IPS-11a (cell line): ENCODE measurements around the gene SLC35A3.
"Not testable (repeated sequence)": the region's sequence is repeated elsewhere in the genome, so short reads cannot be mapped to it uniquely, and the experiment has no call there.

Source experiments
- H3K4me3 ChIP-seq: one replicate; pipeline ENCODE4 v1.5.1; 2013; ENCODE audit warnings: low read depth, low read length, control low read depth

SLC35A3 gene

DNA sequence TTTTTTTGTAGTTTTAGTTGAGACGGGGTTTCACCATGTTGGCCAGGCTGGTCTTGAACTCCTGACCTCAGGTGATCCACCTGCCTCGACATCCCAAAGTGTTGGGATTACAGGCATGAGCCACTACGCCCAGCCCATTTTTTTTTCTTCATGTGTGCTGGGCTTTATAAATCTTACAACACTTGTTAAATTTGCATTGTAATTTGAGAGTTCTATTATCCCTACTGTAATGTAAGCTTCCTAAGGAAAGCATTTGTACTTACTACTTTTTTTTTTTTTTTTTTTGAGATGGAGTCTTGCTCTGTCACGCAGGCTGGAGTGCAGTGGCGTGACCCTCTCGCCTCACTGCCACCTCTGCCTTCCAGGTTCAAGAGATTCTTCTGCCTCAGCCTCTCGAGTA, 2.3 kb downstream of the SLC35A3 start:
- H3K4me3 ChIP-seq: not testable (repeated sequence)

DNA sequence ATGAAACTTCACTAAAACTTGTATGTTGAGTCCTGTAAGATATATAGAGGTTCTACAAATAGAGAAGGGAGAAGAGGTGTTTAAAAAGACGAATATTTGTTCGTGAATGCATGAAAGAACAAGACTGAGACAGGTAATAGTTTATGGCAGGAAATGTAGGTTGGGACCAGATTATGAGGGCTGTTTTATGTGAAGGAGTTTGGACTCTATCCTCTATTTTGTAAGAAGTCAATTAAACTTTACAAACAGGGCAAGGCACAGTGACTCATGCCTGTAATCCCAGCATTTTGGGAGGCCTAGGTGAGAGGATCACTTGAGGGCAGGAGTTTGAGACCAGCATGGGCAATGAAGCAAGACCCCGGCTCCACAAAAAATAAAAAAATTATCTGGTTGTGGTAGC, 5.7 kb downstream of the SLC35A3 start:
- no peak overlapping the region for H3K4me3 ChIP-seq

DNA sequence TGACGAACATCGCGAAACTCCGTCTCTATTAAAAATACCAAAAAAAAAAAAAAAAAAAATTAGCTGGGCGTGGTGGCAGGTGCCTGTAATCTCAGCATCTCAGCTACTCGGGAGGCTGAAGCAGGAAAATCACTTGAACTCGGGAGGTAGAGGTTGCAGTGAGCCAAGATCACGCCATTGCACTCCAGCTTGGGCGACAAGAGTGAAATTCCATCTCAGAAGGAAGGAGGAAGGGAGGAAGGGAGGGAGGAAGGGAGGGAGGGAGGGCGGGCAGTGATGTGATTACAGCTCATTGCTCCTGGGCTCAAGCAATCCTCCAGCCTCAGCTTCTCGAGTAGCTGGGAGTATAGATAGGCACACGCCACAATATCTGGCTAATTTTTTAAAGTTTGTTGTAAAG, 7.5 kb downstream of the SLC35A3 start:
- not testable (repeated sequence) for H3K4me3 ChIP-seq

DNA sequence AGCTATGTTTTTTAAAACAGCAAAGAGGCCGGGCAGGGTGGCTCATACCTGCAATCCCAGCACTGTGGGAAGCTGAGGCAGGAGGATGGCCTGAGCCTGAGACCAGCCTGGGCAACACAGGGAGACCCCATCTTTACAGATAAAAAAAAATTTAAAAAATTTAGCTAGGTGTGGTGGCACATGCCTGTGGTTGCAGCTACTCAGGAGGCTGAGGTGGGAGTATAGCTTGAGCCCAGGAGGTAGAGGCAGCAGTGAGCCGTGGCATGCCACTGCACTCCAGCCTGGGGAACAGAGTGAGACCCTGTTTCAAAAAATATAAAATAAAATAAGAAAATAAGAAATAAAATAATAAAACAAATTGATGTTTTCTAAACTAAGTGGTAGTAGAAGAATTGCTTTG, 8.4 kb downstream of the SLC35A3 start:
- no peak overlapping the region for H3K4me3 ChIP-seq

DNA sequence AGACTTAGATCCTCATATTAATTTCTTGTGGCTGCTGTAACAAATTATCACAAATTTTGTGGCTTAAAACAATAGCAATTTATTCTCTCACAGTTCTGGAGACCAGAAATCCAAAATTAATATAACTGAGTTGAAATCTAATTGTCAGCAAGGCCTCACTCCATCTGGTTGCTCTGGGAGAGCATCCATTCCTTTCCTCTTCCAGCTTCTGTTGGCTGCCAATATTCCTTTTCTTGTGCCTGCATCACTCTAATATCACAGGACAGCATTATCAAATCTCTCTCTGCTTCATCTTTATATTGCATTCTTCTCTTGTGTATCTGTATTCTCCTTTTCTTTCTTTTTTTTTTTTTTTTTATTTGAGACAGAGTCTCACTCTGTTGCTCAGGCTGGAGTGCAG, 9.3 kb downstream of the SLC35A3 start:
- no peak overlapping the region for H3K4me3 ChIP-seq

DNA sequence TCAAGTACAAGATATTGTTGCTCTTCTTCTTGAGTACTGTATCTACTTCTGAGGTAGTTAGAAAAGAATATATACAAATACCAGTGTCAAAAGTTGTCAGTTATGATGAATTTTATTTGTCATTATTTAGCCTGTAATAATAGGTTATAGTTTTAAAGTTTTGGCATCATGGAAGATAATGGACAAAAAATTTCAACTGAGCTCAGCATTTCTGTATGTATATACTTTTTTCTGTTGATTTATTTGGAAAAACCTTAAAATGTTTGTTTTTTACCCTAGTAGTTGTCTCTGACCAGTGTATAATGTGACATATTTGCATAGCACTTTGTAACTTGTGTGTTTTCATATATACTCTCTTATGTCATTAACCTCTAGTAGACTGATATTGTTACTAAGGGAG, 11.1 kb downstream of the SLC35A3 start:
- H3K4me3 ChIP-seq: no peak overlapping the region

DNA sequence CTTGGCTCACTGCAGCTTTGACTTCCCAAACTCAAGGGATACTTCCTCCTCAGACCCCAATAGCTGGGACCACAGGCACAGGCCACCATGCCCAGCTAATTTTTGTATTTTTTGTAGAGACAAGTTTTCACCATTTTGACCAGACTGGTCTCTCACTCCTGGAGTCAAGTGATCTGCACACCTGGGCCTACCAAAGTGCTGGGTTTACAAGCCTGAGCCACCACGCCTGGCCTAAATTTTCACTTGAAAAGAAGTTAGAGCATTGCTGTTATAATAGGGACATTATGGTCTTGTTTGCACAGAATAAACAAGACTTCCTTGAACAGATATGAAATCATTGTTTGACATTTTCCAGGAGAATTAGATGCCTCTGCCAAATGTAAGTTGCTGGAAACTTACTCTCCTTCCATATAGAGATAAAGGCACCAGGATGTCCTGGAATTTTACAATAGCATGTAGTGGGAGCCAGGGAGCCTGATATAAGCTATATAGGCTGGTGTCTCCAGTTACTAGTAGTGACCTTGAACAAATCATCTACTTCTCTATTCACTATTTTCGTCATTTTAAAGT, 16.9 kb downstream of the SLC35A3 start:
- no peak overlapping the region for H3K4me3 ChIP-seq

DNA sequence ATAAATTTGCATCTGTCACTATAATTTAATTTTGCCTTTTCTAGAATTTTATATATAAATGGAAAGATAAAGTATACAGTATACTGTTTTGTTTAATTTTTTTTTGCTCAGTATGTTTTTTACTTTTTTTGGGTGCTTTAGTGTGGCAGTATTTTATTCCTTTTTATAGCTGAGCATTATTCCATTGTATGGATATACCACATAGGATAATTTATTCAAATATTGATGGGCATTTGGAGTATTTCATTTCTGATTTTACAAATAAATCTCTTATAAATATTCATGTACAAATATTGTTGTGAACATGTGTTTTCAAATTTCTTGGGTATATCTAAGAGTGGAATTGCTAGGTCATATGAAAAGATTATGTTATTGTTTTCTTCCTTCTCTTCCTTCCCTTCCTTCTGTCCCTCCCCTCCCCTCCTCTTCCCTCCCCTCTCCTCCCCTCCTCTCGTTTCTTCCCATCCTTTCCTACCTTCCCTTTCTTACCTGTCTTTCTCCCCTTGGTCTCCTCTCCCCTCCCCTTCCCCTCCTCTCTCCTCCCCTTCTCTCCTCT, 18.5 kb downstream of the SLC35A3 start:
- no peak overlapping the region for H3K4me3 ChIP-seq

DNA sequence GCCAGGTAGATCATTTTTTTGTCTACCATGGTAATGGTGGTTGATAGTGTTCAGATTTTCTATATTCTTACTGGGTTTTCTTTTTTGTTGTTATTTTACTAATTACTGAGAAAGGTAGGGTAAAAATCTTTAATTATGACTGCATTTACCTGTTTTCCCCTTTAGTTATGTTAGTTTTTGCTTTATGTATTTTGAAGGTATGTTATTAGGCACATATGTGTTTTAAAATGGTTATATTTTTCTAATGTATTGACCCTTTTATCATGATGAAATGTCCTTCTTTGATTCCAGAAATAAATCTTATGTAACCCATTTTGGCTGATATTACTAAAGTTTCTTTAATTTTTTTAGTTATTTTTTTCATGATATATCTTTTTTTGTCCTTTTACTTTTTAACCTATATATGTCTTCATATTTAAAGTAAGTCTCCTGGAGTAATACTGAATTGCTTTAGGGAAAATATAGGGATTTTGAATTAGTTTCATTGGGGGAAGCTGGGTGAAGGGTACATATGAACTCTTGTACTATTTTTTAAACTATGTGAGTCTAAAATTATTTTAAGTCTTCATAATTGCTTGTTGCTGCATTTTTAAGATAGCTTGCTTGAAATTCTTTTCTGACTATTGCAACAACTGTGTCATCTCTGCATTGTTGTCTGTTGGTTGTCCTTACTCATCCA, 22.4 kb downstream of the SLC35A3 start:
- no peak overlapping the region for H3K4me3 ChIP-seq

DNA sequence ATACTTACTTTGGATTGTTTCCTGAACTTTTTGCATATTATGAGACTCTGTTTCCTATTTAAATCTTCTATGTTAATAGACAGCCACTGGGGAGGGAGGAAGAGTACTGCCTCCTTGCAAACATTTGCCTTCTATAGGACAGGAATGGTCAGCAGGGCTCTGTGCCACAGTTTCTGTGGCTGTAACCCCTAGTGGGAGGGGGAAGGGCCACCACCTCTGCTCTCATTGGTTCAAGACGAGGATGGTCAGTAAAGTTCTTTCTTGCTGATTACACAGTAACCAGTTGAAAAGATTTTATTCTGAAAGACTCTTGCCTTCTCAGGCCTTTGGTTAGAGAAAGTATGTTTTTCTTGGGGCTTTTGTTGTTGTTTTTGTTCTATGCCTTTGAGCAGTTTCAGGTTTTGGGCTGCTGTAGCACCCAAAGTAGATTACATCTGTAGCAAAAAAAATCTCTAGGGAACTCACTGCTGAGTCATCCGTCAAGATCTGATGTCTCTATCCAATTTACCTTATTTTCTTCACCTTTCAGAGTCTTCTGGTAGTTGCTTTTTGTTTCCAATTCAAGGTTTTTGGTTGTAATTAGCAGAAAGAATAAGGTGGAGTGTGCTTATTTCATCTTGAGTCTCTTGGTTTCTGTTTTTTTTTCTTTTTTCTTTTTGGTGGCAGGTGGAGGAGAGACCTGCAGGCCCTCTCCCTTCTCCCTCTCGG, 23.1 kb downstream of the SLC35A3 start:
- no peak overlapping the region for H3K4me3 ChIP-seq

DNA sequence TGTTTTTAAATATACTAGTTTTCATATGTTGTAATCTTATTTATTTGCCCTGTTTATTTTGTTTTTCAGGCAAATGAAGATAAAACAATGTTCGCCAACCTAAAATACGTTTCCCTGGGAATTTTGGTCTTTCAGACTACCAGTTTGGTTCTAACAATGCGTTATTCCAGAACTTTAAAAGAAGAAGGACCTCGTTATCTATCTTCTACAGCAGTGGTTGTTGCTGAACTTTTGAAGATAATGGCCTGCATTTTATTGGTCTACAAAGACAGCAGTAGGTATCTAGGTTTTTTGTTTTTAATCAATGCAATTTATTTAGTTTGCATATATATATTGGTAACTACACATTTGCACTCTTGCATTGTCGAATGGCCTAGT, 23.7 kb downstream of the SLC35A3 start:
- H3K4me3 ChIP-seq: no peak overlapping the region

DNA sequence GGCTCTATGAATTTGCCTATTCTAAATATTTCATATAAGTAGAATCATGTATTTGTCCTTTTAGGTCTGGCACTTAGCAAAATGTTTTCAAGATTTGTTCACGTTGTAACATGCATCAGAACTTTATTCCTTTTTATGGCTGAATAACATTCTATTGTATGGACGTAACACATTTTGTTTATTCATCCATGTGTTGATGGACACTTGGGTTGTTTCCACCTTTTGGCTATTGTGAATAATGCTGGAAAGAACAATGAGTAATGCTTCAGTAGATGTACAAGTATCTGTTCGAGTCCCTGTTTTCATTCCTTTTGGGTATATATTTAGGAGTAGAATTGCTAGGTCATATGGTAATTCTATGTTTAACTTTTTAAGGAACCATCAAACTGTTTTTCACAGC, 24.7 kb downstream of the SLC35A3 start:
- H3K4me3 ChIP-seq: no peak overlapping the region

DNA sequence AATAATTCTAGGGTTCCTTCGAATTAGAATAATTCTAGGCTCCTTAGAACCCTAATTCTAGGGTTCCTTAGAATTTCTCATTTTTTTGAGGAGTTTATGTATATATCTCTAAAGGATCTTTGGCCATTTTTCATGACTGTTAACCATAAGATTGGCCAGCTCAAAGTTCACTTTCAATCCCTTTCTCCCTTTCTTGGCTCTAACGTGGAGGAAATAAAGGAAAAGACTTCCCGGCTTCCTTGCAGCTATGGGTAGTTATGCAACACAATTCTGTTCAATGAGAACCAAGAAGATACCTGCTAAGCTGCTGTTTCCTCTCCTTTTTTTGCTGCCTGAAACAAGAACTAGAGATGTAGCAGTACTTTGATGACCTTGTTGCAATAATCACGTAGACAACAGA, 27.2 kb downstream of the SLC35A3 start:
- no peak overlapping the region for H3K4me3 ChIP-seq

DNA sequence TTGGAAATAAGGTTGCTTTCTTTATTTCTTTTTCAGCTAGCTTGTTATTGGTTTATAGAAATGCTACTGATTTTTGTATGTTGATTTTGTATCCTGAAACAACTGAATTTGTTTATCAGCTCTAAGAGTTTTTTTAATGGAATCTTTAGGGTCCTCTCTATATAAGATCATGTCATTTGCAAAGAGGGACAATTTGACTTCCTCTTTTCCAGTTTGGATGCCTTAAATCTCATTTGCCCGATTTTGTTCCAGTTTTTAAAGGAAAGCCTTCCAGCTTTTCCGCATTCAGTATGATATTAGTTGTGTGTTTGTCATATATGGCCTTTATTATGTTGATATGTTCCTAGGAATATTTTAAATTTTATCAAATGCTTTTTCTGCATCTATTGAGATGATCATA, 31.7 kb downstream of the SLC35A3 start:
- no peak overlapping the region for H3K4me3 ChIP-seq

DNA sequence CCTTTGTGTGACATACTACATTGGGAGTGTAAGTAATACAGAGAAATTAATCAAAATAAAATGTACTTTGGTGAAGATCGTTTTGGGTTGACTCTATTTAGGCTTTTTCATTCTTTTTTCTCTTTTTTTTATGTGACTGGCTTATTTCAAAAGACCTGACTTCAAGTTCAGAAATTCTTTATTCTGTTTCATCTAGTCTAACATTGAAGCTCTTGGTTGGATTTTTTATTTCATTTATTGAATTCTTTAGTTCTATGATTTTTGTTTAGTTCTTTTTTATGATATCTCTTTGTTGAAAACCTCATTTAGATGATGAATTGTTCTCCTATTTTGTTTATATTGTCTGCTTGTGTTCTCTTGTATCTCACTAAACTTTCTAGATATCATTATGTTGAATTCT, 35.6 kb downstream of the SLC35A3 start:
- no peak overlapping the region for H3K4me3 ChIP-seq

DNA sequence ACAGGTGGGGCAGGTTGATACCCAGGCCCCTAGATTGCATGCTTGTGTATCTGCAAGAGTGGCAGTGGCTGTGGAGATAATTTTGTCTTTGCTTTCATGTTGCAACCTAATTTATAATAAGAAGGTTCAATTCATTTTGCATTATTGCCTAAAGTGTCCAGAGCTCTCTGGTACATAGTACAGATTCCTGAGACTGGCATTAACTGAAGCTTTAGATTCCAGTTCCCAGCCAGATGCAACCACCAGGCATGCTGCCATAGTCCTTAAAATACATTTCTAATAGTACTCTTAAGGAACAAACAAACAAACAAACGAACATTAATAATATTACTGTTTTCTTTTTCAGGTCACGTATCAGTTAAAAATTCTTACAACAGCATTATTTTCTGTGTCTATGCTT, 36.9 kb downstream of the SLC35A3 start:
- H3K4me3 ChIP-seq: no peak overlapping the region

DNA sequence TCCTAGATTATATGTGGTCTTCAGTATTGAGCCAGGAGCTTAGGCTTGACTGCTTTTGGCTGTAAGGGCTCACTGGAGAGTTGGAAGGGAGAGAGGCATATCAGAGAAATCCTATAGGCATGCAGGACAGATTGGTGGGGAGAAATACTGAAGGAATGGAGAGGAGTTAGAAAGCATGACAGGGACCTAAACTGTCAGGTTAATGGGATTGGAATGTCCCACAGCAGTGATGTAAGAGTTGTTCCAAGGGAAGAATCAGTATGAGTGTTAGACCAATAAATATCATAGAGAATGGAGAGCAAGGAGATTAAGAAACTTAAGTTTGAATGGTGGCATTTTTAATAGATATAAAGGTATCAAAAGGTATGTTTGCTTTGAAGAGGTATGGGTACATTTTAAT, 39.7 kb downstream of the SLC35A3 start:
- no peak overlapping the region for H3K4me3 ChIP-seq

DNA sequence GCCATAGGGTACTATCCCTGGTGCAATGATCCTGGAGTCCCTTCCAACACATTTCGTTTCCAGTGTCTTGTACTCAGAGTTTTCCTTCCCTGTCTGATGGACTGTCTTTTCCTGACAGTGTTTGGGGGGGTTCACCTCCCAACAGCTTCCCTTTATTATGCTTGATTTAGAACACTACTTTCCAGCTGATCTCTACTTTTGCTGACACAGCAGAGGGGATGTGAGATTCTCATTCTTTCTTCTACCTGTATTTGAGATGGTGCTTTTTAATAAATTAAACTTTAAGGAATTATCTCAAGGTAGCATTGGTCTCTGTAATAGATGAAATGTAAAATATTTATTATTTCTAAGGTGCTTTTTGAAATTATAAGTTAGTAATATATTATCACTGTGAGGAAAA, 41.0 kb downstream of the SLC35A3 start:
- no peak overlapping the region for H3K4me3 ChIP-seq

DNA sequence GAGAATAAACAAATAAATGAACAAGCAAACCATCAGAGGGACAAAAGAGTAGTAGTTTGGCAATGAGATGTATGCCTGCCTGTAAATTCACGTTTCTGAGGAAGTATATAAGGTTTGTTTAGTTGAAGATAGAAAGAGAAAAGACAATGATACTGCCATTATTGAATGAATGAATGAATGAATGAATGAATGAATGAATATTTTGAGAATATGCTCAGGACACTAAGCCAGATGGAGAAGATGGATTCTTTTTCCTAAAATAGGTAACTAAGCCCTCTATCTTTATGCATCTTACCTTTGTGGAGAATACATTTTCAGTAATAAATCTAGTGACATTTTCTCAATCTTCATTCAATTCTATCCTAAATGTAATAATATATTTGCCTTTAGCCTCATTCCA, 49.4 kb downstream of the SLC35A3 start:
- no peak overlapping the region for H3K4me3 ChIP-seq

DNA sequence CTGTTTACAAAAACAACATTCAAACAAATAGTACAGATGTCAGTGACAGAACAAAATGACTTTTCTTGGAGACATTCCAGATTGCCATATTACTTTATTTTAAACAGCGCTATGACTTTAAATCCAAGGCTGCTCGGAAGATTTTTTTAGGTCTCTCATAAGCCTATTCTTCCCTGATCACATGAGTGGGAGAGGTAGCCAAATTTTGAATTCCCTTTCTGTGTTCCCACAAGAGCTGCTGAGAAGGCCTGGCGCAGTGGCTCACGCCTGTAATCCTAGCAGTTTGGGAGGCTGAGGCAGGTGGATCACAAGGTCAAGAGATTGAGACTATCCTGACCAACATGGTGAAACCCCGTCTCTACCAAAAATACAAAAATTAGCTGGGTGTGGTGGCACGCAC, 53.7 kb downstream of the SLC35A3 start:
- H3K4me3 ChIP-seq: no peak overlapping the region

DNA sequence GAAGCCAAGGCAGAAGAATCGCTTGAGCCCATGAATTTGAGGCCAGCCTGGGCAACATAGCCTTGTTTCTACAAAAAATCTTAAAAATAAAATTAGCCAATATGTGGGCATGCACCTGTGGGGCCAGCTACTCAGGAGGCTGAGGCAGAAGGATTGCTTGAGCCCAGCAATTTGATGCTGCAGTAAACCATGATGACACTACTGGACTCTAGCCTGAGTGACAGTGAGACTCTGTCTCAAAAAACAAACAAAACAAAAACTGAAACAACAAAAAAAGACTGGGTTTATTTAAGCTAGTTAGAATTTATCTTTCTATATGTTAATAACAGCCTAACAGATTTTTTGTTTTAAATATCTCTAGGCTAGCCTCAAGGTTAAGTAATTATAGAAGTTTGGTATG, 57.4 kb downstream of the SLC35A3 start:
- no peak overlapping the region for H3K4me3 ChIP-seq

DNA sequence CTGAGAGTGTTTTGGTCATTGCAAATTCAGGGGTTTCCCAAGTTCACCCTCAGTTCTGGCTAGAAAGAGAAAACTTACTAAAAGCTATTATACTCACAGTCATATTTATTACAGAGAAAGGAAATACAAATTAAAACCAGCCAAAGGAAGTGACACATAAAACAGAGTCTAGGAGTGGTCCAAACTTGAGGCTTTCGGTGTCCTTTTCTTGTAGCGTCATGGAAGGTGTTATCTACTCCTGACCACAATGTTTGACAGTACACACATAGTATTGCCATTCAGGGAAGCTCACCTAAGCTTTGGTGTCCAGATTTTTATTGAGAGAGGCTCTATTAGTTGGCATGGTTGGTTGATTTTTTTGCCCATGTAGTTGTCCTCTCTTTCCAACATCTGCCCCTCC, 59.0 kb downstream of the SLC35A3 start:
- H3K4me3 ChIP-seq: no peak overlapping the region
